PC-9 (cell line): ENCODE data around the gene SNRNP25.

Source experiments
- EZH2 ChIP-seq: fragments of 200-600 bp; sonication (generic); IDR thresholded peaks from 2 replicates; pipeline ENCODE4 v1.8.0; 2017; ENCODE audit warnings: antibody characterized with exemption, low read depth
- TF ChIP-seq, protein P1 (sequence below): fragments of 200-600 bp; sonication (generic); conservative IDR thresholded peaks from 2 replicates; pipeline ENCODE4 v1.6.1; 2017; ENCODE audit warnings: mixed run types, antibody characterized with exemption, mild to moderate bottlenecking, moderate library complexity

DNA sequence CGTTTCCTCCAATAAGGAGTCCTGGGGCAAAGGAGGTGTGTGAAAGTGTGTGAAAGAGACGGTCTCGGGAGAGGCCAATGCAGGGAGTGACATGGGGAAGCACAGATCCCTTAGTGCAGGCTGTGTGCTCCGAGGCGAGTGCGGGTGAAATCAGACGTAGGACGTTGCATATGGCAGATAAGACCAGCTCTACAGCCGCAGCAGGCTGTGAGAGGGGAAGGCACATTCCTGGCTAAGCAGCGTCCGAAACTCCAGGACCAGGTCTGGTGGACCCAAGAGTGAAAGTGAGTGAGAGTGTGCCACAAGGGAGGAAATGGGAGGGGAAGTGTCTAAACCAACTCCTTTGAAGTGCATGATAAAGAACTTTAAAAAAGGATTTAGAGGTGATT lies 11.6 kb upstream of the SNRNP25 start:
- TF ChIP-seq, protein P1, sequence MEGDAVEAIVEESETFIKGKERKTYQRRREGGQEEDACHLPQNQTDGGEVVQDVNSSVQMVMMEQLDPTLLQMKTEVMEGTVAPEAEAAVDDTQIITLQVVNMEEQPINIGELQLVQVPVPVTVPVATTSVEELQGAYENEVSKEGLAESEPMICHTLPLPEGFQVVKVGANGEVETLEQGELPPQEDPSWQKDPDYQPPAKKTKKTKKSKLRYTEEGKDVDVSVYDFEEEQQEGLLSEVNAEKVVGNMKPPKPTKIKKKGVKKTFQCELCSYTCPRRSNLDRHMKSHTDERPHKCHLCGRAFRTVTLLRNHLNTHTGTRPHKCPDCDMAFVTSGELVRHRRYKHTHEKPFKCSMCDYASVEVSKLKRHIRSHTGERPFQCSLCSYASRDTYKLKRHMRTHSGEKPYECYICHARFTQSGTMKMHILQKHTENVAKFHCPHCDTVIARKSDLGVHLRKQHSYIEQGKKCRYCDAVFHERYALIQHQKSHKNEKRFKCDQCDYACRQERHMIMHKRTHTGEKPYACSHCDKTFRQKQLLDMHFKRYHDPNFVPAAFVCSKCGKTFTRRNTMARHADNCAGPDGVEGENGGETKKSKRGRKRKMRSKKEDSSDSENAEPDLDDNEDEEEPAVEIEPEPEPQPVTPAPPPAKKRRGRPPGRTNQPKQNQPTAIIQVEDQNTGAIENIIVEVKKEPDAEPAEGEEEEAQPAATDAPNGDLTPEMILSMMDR: no peak
- TF ChIP-seq EZH2: no peak
